Activated T-helper 2 cell treated with anti-CD3 and anti-CD28 coated beads, Interferon-gamma antibody, Interleukin-2, Interleukin-4, amounts not matched to agents 10 μg/mL and 5 μg/mL and 100 μg/mL, durations not matched to agents 14 hours and 24 hours and 36 hours (primary cell): ENCODE data around the gene DLGAP1. TPM values are rescaled to one million over a fixed set of nuclear protein-coding genes. Genes with fewer than 3 reads are reported as not detected.
"Not testable (repeated sequence)": the region's sequence is repeated elsewhere in the genome, so short reads cannot be mapped to it uniquely, and the experiment has no call there.

Source experiments
- DNase-seq: peaks from one replicate; pipeline ENCODE4 v3.0.0; 2021; ENCODE audit warnings: low spot score
- H3K27ac Mint-ChIP-seq: one replicate; pipeline ENCODE4 v1.8.0; 2021; ENCODE audit warnings: mixed read lengths
- H3K27me3 Mint-ChIP-seq: one replicate; pipeline ENCODE4 v1.8.0; 2021; ENCODE audit warnings: low read depth, mixed read lengths
- H3K36me3 Mint-ChIP-seq: one replicate; pipeline ENCODE4 v1.8.0; 2021; ENCODE audit warnings: low read depth, mixed read lengths
- H3K4me1 Mint-ChIP-seq: one replicate; pipeline ENCODE4 v1.8.0; 2021; ENCODE audit warnings: low read depth, mixed read lengths
- H3K4me3 Mint-ChIP-seq: one replicate; pipeline ENCODE4 v1.8.0; 2021; ENCODE audit warnings: low read depth, mild to moderate bottlenecking, moderate library complexity, mixed read lengths
- H3K9me3 Mint-ChIP-seq: one replicate; pipeline ENCODE4 v1.8.0; 2021; ENCODE audit warnings: mixed read lengths
- intact Hi-C: fragments of 100-400 bp; cut with micrococcal nuclease; formaldehyde crosslinking; loops from one replicate; pipeline ENCODE4 v1.15.1; 2023
- total RNA-seq: library from RNA; stranded (reverse); gene quantifications from 2 replicates; pipeline ENCODE4 v1.2.3, GENCODE V29; 2022

Gene DLGAP1
- total RNA-seq, 1 donor from 2014 or later: not detected

DNA sequence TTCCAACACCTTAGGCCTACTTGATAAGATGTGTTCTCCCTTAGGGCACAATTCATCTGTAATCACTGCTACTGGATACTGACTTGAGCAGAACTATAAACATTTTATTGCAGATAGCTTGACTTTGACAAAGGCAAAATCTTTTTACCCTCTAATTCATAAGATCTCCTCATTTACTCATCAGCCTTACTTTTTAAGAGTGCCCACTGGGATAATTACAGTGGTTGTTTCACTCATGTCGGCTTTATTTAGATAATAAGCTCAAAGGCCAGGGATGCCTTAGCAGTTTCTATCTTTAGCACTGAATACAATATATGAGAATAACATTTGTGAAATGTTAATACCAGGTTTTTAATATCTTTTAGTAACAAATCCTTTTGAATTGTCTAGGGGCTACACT, 144.0 kb downstream of the DLGAP1 start:
- intact Hi-C loops: loop anchor here (10.0 kb wide), 1 partner anchor 56 kb away; no protein-coding TSS in a partner anchor
- H3K27ac Mint-ChIP-seq: no peak overlapping the region

DNA sequence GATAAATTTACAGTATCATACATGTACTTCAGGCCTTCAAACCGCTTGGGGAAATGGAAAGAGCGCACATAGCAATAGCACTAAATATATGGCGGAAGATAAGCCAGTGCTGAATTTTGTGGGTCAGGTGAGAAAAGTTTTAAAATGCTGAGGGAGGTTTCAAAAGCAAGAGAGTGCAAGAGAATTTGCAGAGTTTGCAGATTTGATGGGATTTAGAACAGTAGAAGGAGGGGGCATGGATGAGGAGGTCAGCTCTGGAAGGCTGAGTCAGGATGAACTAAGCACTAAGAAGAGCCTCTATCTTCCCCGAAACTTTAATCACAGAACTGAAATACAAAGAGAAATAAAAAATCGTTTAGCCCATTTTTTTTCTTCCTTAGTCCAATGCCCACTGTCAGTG, 145.9 kb downstream of the DLGAP1 start:
- Mint-ChIP-seq H3K4me1 (no peaks in the 10 kb centered on the region), H3K4me3 (no peak overlapping the region), H3K27ac (no peak overlapping the region), H3K27me3 (no peaks in the 10 kb centered on the region), H3K36me3 (no peaks in the 10 kb centered on the region), H3K9me3 (no peaks in the 10 kb centered on the region)
- no peak for DNase-seq
- intact Hi-C loops: no loop called here

More for the DNA sequence above, 144.0 kb downstream of the DLGAP1 start:
- no peak overlapping the region for H3K4me3 Mint-ChIP-seq
- no peaks in the 10 kb centered on the region for H3K9me3 Mint-ChIP-seq
- DNase-seq: no peak
- H3K4me1 Mint-ChIP-seq: no peaks in the 10 kb centered on the region
- no peaks in the 10 kb centered on the region for H3K36me3 Mint-ChIP-seq
- H3K27me3 Mint-ChIP-seq: no peaks in the 10 kb centered on the region

DNA sequence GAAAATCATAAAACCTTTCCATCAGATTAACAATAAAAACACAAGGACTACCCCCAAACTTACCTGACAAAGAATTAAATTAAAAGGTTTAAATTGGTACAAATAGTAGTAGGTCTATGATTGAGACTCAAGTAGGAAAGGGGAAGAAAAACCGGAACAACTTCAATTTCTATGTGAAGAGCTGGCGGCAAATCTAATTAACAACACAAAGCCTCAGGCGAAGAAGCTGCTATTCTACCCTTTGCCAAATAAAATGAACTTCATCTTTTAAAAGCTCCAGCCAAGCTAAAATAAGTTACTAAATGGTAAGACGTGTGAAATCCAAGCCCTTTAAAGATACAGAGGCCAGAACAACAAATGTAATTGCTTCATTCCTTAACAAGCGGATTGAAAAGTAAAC, 146.5 kb downstream of the DLGAP1 start:
- no peak overlapping the region for H3K4me3 Mint-ChIP-seq
- H3K4me1 Mint-ChIP-seq: no peaks in the 10 kb centered on the region
- no peaks in the 10 kb centered on the region for H3K27me3 Mint-ChIP-seq
- no peaks in the 10 kb centered on the region for H3K9me3 Mint-ChIP-seq
- intact Hi-C loops: no loop called here
- H3K36me3 Mint-ChIP-seq: no peaks in the 10 kb centered on the region
- H3K27ac Mint-ChIP-seq: no peak overlapping the region
- DNase-seq: no peak

DNA sequence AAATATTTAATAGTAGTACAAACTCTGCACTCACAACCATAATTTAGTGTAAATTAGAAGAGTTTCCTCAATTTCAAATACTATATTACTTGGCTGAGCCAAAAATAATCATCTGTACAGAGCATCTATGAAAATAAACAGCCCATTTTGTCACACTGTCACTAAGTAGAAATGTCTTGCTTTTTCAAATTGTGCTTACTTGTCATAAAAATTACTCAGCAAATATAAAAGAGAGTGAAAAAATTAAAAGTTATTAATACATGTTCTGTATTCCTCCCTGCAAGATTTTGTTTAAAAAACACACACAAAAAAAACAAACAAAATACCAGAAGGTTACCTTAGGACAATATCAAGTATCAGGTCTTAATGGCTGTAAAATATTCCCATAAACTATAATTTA, 155.7 kb downstream of the DLGAP1 start:
- Mint-ChIP-seq H3K9me3 (peaks cover 15% of the 10 kb centered on the region), H3K4me1 (no peaks in the 10 kb centered on the region), H3K27me3 (no peaks in the 10 kb centered on the region), H3K36me3 (no peaks in the 10 kb centered on the region), H3K4me3 (no peak overlapping the region), H3K27ac (no peak overlapping the region)
- intact Hi-C loops: no loop called here
- no peak for DNase-seq

DNA sequence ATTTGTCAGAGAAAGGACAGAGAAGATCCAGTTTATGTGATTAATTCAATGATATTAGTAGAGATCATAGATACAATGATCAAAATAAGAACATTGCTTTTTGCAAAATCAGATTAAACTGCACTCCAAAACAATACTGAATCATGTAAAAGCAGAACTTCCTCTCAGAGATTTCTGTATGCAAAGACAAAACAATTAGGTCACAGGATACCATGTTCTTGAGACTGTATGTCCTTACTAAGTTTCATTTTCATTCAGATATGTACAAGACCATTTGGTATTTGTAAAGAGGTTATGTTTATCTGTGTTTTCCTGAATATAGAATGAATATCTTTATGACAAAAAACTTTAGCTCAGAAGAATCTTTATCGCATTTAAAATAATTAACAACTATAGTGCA, 161.8 kb downstream of the DLGAP1 start:
- no peak for DNase-seq
- intact Hi-C loops: no loop called here
- Mint-ChIP-seq H3K36me3 (no peaks in the 10 kb centered on the region), H3K27ac (no peak overlapping the region), H3K4me3 (no peak overlapping the region), H3K9me3 (peaks cover 21% of the 10 kb centered on the region), H3K27me3 (no peaks in the 10 kb centered on the region), H3K4me1 (no peaks in the 10 kb centered on the region)

DNA sequence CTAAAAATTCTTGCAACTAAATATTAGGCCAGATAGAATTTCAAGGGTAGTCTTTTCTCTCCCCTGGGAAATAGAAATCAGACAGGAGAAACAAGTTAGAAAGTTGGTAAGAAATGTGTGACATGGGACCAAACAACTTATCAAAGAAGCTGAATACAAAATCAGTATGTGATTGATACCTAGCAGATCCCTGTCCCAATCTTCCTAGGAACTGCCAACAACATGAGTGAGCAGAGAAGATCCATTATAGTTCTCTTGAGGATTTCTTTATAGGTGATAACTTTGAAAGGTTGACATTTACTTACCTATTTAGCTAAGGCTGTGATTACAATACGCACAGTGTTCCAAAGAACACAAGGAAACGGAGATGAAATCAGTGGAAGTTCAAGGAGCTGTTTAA, 162.4 kb downstream of the DLGAP1 start:
- H3K27ac Mint-ChIP-seq: no peak overlapping the region
- peaks cover 15% of the 10 kb centered on the region for H3K9me3 Mint-ChIP-seq
- intact Hi-C loops: no loop called here
- no peak overlapping the region for H3K4me3 Mint-ChIP-seq
- H3K4me1 Mint-ChIP-seq: no peaks in the 10 kb centered on the region
- H3K27me3 Mint-ChIP-seq: no peaks in the 10 kb centered on the region
- no peaks in the 10 kb centered on the region for H3K36me3 Mint-ChIP-seq
- no peak for DNase-seq

DNA sequence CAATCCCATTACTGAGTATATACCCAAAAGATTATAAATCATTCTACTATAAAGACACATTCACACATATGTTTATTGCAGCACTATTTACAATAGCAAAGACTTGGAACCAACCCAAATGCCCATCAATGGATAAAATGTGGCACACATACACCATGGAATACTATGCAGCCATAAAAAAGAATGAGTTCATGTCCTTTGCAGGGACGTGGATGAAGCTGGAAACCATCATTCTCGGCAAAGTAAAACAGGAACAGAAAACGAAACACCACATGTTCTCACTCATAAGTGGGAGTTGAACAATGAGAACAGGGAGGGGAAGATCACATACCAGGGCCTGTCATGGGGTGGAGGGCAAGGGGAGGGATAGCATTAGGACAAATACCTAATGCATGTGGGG, 167.8 kb downstream of the DLGAP1 start:
- H3K4me3 Mint-ChIP-seq, H3K27ac Mint-ChIP-seq, H3K36me3 Mint-ChIP-seq, DNase-seq, H3K4me1 Mint-ChIP-seq, H3K27me3 Mint-ChIP-seq, intact Hi-C loops: not testable (repeated sequence)
- peaks cover 14% of the 10 kb centered on the region for H3K9me3 Mint-ChIP-seq

DNA sequence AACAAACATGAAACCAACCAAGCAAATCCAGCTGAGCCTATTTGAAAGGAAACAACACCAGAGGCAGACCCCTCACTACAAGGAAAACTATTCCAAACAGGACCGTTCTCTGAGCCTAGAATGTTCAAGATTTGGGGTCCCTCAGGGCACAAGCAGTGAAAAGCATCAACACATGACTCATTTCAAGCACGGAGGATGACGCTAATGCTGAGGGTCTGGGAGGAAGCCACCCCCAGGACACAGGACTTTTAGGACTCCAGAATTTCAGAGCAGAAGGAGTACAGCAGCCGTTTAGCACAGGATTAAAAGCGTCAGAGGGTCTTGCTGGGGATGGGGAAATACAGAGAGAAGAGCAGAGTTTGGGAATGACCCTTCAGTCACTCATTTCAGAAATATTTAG, 168.9 kb downstream of the DLGAP1 start:
- Mint-ChIP-seq H3K27me3 (no peaks in the 10 kb centered on the region), H3K9me3 (peaks cover 14% of the 10 kb centered on the region), H3K4me1 (no peaks in the 10 kb centered on the region), H3K27ac (no peak overlapping the region), H3K4me3 (no peak overlapping the region), H3K36me3 (no peaks in the 10 kb centered on the region)
- intact Hi-C loops: no loop called here
- no peak for DNase-seq

DNA sequence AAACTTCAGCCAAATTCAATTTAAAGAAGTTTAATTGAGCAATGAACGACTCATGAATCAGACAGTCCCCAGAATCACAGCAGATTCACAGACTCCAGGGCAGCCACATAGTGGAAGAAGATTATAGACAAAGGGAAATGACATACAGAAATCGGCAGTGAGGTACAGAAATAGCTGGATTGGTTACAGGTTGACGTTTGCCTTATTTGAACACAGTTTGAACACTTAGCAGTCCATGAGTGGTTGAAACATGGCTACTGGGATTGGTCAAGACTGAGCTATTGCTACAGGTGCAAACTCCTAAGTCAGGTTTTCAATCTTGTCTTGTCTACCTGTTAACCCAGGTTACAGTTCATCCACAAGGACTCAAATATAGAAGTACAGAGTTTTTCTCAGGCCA, 169.6 kb downstream of the DLGAP1 start:
- Mint-ChIP-seq H3K36me3 (no peaks in the 10 kb centered on the region), H3K27ac (no peak overlapping the region), H3K9me3 (peaks cover 14% of the 10 kb centered on the region), H3K27me3 (no peaks in the 10 kb centered on the region), H3K4me1 (no peaks in the 10 kb centered on the region), H3K4me3 (no peak overlapping the region)
- intact Hi-C loops: no loop called here
- DNase-seq: no peak

DNA sequence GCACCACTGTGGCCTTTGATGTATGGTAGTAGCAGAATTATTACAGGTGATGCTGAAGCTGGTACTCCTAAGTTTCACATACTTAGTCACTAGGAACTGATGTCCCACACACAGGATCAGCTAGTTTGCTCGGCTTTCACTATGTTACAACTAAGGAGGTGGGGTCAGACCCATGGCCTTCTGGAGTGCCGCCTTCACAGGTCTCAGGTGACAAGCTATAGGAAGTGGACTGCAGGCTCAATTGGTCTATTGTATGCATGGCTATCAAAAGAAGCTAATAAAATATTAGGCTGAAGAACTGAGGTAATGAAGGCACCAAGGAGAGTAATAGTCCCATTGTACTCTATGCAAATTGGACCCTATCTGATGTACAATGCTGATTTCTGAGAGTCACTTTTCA, 170.6 kb downstream of the DLGAP1 start:
- no peaks in the 10 kb centered on the region for H3K36me3 Mint-ChIP-seq
- no peak overlapping the region for H3K27ac Mint-ChIP-seq
- H3K27me3 Mint-ChIP-seq: no peaks in the 10 kb centered on the region

DNA sequence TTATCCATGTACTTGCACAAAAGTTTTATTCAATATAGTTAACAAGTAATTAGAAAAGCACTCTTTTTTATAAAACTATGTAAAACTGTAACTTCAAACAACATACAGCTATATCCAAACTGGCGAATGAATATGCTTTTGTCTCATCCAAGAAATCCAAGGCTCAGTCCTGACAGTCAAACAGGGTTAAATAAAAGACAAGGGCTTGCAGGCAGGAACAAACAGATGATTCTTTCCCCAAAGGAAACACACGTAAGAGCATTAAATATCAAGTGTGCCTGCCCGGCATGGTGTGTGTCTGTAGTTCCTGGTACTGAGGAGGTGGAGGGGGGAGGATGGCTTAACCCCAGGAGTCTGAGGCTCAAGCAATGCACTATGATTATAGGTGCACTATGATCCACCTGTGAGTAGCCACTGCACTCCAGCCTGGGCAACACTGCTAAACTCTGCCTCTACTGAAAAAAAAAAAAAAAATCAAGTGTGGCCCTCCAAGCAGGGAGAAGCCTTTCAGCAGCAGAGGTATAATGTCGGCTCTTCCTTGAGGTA, 171.3 kb downstream of the DLGAP1 start:
- Mint-ChIP-seq H3K9me3 (peaks cover 12% of the 10 kb centered on the region), H3K36me3 (no peaks in the 10 kb centered on the region), H3K4me1 (no peaks in the 10 kb centered on the region), H3K27ac (no peak overlapping the region), H3K4me3 (no peak overlapping the region), H3K27me3 (no peaks in the 10 kb centered on the region)
- DNase-seq: no peak
- intact Hi-C loops: no loop called here

More for the DNA sequence above, 170.6 kb downstream of the DLGAP1 start:
- Mint-ChIP-seq H3K4me1 (no peaks in the 10 kb centered on the region), H3K4me3 (no peak overlapping the region), H3K9me3 (peaks cover 12% of the 10 kb centered on the region)
- no peak for DNase-seq
- intact Hi-C loops: no loop called here

DNA sequence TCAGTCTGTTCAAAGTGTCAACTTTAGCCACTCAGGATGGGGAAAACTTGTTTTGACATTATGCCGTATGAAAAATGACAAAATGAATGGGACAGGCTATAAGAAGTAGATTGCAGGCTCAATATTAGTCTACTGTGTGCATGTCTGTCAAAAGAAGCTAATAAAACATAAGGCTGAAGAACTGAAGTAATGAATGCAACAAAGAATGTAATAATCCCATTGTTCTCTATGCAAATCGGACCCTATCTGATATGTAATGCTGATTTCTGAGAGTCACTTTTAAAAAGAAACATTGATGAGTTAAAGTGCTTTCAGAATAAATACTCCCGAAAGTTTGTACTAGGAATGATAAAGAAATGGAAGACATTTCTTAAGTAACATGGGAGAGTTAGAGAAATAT, 172.2 kb downstream of the DLGAP1 start:
- intact Hi-C loops: no loop called here
- no peak for DNase-seq
- H3K36me3 Mint-ChIP-seq: no peaks in the 10 kb centered on the region
- no peak overlapping the region for H3K27ac Mint-ChIP-seq
- peaks cover 7% of the 10 kb centered on the region for H3K9me3 Mint-ChIP-seq
- H3K4me3 Mint-ChIP-seq: no peak overlapping the region
- no peaks in the 10 kb centered on the region for H3K4me1 Mint-ChIP-seq
- no peaks in the 10 kb centered on the region for H3K27me3 Mint-ChIP-seq

DNA sequence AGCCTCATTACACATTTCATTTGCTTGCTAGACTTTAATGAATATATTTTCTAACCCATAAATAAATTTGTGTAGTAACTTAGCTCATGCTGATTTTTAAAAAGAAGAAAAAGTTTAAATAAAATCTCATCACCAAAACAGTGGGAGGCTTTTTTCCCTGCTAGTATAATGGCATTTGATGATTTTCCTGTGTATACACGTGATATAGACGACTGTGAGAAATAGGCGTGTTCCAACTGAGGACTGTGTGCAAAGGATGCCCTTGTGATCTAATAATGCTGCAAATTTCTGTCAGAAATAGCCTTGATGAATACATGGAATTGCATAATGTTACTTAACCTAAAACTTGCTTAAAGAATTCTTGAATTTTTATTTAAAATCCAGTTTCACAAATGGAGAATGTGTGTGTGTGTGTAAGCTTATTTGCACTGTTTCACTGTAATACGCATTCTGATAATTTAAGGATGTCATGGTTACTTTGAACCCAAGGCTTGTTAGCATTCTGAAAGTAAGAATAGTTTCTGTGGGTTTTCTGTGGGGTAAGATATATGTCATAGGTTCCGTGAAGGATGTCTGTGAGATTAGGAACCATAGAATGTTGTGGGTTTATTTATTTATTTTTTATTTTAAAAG, 178.0 kb downstream of the DLGAP1 start:
- intact Hi-C loops: no loop called here
- H3K4me3 Mint-ChIP-seq: no peak overlapping the region
- DNase-seq: no peak
- H3K27ac Mint-ChIP-seq: no peak overlapping the region
- H3K9me3 Mint-ChIP-seq: peaks cover 5% of the 10 kb centered on the region
- no peaks in the 10 kb centered on the region for H3K36me3 Mint-ChIP-seq
- H3K27me3 Mint-ChIP-seq: no peaks in the 10 kb centered on the region
- H3K4me1 Mint-ChIP-seq: no peaks in the 10 kb centered on the region

DNA sequence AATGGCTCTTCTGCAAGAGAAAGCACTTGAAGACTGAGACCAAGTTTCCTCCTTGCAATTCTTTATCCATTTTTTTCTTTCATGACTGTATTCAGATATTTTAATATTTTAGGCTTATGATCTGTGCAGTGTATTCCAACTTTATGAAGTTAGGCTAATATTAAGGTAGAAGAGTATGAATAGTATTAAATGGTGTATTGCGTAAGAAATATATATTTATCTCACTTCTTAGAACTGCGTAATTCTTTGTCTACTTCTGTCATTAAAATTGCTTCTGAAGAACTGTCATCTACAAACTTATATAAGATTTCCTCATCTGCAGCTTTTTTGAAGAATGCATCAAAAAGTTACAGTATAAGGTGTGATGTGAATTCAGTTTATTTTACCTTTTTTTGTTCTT, 183.2 kb downstream of the DLGAP1 start:
- H3K36me3 Mint-ChIP-seq: no peaks in the 10 kb centered on the region
- H3K27ac Mint-ChIP-seq: no peak overlapping the region
- H3K9me3 Mint-ChIP-seq: peaks cover 5% of the 10 kb centered on the region
- intact Hi-C loops: no loop called here
- no peaks in the 10 kb centered on the region for H3K4me1 Mint-ChIP-seq
- no peaks in the 10 kb centered on the region for H3K27me3 Mint-ChIP-seq
- no peak overlapping the region for H3K4me3 Mint-ChIP-seq
- no peak for DNase-seq
